Fibroblast of the conjunctiva (primary cell): ENCODE measurements around the gene ASIC4.

Source experiments
- DNase-seq: peaks from one replicate; pipeline ENCODE4 v3.0.0-alpha.2; 2010; ENCODE audit warnings: low read depth

ASIC4 gene

DNA sequence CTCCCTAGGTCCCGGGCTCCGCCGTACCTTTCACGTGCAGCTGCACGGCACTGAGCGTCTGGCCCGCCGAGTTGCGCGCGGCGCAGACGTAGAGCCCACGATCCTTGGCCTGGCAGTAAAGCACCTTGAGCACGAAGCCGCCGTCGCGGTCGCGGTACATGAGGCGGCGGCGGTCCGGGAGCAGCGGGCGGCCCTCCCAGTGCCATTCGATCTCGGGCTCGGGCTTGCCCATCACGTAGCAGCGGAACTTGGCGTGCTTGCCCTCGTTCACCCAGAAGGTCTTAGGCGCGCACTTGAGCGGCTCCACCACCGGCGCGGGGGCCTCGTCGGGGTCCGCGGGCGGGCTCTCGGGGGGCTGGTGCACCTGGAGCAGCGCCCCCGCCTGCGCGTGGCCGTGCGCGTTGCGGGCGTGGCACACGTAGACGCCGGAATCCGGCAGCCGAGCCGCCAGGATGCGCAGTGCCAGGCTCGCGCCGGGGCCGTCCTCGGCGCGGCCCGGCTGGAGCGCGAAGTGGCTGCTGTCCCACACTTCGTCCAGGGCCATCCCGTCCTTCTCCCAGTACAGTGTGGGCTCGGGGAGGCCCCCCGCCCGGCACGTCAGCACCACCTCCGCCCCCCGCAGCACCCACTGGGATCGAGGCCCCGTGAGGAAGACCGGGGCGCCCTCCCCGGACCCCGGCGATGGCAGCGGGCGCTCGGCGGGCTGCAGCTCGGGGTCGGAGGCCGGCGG, 56.1 kb downstream of the ASIC4 start:
- no peak for DNase-seq

DNA sequence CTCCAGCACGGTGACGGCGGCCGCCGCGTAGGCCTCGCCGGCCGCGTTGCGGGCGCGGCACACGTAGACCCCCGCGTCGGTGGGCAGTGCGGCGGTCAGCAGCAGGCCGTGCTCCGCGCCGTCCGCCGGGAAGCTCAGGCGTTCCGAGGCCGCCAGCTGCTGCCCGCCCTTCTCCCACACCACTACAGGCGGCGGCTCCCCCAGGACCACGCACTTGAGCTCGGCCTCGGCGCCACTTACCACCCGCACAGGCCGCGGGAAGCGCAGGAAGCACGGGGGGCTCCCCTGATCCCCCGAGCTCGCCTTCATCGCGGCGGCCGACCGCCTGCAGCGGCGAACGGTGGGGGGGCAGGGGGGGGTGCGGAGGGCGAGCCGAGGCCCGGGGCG, 56.6 kb downstream of the ASIC4 start:
- no peak for DNase-seq

DNA sequence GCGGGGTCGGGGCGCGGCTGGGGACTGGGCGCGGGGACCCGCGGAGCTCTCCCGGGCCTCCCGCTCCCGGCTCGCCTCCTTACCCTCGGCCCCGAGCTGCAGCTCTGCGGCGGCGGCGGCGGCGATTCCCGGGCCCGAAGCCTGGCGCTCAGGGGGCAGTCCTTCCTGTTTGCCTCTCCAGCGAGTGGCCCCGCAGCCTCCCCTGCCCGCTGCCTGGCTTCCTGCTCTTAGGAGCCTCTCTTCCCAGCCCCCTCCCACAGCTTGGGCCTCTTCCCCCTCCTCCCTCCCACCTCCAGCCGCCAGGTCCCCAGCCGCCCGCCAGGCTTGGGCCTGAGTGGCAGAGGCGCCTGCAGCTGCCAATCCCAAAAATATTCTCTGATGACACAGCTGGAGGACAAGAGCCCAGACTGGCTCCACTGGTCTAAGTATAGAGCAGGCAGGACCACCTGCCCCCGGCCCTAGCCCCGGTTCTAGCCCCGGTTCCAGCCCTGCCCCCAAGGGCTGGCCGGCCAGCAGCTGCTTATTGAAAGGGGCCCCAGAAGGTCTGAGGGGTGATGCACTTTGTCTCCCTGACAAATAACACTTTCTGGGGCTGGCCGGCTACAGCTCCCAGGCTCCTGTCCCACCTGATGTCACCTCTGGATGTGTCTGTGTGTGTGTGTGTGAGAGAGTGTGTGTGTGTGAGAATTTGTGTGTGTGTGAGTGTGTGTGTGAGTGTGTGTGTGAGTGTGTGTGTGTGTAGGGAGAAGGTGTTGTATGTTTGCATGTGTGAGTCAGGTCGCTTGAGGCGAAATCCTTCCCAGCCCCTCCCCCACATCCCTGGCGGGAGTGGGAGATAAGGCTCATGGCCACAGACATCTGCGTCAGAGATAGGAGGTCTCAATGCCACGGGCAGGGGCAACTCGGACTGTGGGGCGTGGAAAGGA, 57.3 kb downstream of the ASIC4 start, which contains the start of gene OBSL1:
Gene OBSL1, minus strand, starts transcription at position 229 of the 926 bp plus-strand sequence. CDS start 307 bp downstream, outside the sequence.
- DNase-seq = peak; percentile 51

DNA sequence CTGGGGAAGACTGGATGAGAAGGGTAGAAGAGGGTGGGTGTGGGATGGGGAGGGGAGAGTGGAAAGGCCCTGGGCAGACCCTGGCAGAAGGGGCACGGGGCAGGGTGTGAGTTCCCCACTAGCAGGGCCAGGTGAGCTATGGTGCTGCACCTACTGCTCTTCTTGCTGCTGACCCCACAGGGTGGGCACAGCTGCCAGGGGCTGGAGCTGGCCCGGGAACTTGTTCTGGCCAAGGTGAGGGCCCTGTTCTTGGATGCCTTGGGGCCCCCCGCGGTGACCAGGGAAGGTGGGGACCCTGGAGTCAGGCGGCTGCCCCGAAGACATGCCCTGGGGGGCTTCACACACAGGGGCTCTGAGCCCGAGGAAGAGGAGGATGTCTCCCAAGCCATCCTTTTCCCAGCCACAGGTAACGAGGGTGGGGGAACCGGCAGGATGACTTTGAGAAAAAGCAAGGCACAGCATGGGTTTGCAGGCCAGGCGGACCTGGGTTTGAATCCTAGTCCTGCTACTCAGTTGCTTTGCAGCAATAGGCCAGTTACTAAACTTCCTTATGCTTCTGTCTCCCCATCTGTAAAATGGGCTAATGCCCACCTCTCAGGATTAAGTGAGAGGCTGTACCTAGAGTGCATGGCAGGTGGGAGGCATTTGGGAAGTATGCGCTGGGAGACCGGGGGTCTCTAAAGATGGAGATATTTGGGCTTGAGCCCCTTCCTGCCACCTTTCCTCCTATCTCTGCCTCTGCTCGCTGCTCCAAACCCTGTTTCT, 58.1 kb downstream of the ASIC4 start, which contains the start of gene INHA:
Gene INHA, plus strand, starts transcription at position 74 of the 765 bp plus-strand sequence. Its CDS starts 65 bp downstream, at position 139.
- DNase-seq = no peak

DNA sequence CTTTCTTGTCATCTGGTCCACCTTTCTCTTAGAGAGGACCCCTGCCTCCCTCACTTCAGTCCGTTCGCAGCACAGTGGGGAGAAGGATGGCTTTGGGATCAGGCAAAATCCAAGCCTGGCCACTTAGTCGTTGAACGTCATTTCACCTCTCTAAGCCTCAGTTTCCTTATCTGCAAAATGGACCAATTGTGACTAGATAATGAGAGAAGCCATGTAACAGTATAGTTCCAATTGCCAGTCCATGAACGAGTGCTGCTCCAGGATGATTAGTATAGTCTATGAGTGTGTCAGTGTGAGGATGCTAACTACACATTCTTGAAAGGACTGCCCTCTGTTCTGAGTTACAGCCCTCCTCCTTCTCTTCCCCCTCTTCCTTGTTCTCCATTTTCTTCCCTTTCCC, 58.9 kb downstream of the ASIC4 start:
- no peak for DNase-seq

DNA sequence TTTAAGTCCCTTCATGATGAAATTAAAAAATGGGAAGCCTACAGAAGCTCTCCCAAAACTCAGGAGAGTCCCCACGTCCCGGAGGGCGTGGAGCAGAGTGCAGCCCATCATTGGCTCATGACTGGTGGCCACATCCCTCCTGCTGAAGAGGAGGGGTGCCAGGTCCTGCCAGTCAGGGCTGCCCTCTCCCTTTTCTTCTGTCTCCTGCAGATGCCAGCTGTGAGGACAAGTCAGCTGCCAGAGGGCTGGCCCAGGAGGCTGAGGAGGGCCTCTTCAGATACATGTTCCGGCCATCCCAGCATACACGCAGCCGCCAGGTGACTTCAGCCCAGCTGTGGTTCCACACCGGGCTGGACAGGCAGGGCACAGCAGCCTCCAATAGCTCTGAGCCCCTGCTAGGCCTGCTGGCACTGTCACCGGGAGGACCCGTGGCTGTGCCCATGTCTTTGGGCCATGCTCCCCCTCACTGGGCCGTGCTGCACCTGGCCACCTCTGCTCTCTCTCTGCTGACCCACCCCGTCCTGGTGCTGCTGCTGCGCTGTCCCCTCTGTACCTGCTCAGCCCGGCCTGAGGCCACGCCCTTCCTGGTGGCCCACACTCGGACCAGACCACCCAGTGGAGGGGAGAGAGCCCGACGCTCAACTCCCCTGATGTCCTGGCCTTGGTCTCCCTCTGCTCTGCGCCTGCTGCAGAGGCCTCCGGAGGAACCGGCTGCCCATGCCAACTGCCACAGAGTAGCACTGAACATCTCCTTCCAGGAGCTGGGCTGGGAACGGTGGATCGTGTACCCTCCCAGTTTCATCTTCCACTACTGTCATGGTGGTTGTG, 60.4 kb downstream of the ASIC4 start:
- DNase-seq = no peak

DNA sequence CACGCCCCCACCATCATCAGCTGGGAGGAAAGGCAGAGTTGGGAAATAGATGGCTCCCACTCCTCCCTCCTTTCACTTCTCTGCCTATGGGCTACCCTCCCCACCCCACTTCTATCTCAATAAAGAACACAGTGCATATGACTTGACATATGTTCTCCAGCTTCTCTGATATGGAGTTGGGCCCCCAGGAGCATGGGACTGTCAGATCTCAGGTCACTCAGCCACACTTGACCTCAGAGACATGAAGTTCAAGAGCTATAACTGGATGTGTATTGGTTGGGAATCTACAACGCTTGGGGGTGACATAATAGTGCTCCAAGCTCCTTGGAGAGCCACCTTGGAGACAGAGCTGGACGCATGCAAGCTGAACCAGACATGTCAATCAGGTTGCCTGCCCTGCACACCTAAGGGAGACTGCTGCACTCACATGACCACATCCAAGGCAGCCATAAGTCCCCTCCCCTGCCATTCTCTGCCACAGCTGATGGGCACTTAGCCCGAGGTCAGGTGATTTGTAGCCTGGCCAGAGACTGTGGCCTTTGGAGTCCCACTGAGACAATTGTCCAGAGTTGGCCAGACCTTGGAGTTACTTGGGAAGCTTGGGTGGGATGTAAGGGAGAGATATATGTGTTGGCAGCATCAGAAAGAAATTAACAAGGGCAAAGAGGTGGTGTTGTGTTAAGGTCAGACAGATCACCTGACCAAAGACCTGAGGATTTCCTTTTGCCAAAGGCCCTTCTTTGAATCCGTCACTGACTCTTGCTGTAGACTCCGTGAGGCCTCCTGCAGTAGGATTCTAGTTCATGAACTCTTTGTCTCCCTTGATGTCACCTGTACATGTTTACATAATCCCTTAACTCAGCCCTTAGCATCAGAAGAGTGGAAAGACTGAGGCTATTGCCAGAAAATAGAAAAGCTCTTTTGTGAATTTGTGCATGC, 61.6 kb downstream of the ASIC4 start:
- DNase-seq = no peak

DNA sequence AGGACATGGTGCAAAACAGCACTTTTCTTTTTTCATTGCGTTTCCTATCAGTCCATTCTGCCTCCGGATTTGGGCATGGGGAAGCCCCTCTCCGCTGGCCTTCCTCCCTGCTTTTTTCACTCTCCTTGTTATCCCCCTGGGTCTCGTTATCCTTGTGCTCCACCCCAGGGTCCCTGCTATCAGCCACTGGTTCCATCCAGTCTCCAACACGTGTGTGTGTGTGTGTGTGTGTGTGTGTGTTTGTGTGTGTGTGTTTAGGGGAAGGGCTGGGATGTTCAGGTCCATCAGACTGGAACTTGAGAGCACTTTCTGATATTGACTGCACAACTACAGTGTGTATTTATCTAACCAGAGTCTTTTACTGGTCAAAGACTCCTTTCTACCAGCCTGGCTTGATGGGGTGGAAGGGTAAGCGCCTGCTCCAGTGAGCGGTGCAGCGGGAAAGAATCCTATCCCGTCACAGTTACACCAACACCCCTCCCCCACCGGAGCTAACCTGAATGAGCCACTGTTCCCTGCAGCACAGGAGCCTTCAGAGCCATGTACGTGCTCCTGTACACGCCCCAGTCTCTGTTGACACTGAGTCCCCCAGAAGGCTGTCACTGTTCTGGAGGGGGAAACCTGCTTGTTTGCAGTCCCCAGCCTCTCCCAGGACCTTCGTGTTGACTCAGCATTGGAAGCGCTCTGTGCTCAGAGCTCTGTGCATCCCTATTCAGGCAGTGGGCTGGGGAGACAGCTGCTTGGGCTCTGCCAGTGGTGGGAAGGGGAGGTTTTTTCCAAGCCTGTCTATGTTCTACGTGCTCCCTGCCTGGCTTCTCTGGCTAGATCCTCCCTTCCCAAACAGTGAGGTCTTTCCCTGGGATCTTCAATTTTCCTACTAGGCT, 62.5 kb downstream of the ASIC4 start:
- no peak for DNase-seq

DNA sequence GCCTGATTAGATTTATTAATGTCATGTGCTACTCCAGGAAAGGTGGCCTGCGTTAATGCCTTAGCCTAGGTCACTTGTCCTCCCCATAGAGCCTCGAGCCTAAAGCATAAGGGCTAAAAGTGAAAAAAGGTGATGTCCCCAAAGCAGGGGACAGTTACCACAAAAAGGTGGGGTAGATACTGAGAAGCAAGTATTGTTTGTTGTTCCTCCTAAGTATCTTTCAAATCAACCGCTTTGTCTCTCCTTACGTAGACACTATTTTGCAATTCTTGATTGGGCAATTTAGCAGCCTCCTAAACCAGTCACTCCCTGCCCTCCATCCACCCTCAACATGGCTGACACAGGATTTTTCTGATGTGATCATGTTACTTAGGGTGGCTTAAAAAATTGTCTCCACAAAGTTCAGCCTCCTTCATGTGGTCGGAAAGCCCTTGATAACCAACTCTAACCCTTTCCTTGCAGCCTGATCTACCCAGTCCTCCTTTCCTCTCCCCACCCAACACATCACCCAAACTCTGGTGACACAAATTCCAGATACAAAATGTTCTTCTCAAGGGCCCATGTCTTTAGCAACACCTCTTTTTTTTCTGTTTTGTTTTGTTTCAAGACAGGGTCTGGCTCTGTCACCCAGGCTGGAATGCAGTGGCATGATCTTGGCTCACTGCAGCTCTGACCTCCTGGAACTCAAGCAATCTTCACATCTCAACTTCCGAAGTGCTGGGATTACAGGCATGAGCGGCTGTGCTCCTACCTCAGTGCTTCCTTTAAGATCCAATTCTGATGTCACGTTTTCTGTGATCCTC, 64.7 kb downstream of the ASIC4 start:
- no peak for DNase-seq

DNA sequence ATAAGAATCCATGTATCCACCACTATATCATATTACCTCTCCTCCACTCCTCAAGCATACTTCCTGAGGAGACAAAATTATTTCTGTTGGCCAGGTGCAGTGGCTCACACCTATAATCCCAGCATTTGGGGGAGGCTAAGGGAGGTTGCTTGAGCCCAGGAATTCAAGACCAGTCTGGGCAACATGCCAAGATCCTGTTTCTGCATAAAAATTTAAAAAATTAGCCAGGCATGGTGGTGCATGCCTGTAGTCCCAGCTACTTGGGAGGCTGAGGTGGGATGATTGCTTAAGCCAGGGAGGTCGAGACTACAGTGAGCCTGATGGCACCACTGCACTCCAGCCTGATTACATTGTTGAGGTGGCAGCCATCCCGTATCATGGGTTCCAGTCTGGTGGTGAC, 67.1 kb downstream of the ASIC4 start:
- DNase-seq = no peak
